CD4-positive, alpha-beta T cell treated with Interleukin-15 for 1 hour (primary cell): ENCODE measurements around the gene ABLIM3.
A peak's percentile ranks its signal among the peaks of the same experiment; 100 is the strongest.

Source experiments
- DNase-seq: peaks from one replicate; pipeline ENCODE4 v3.0.0-alpha.2; 2020

The ABLIM3 gene

GRCh38 chr5:149133795-149134777, 7.2 kb upstream of the ABLIM3 start:
- peak; percentile 19 for DNase-seq

- no peak for DNase-seq
Measured at GRCh38 chr5:149134778-149135500, 6.4 kb upstream of the ABLIM3 start.

- no peak for DNase-seq
Measured at GRCh38 chr5:149135536-149136201, 5.6 kb upstream of the ABLIM3 start.

GRCh38 chr5:149138182-149138923, 2.9 kb upstream of the ABLIM3 start:
- no peak for DNase-seq

GRCh38 chr5:149140197-149141002, 893 bp upstream of the ABLIM3 start:
- no peak for DNase-seq

GRCh38 chr5:149141957-149142851, 911 bp downstream of the ABLIM3 start:
- no peak for DNase-seq

GRCh38 chr5:149143470-149143869, 2.2 kb downstream of the ABLIM3 start:
- no peak for DNase-seq

GRCh38 chr5:149144637-149145036, 3.3 kb downstream of the ABLIM3 start:
- no peak for DNase-seq

- no peak for DNase-seq
Measured at GRCh38 chr5:149145138-149145537, 3.8 kb downstream of the ABLIM3 start.

GRCh38 chr5:149147676-149148075, 6.4 kb downstream of the ABLIM3 start:
- DNase-seq = no peak

- no peak for DNase-seq
Measured at GRCh38 chr5:149149942-149150341, 8.6 kb downstream of the ABLIM3 start.

- no peak for DNase-seq
Measured at GRCh38 chr5:149150457-149150856, 9.2 kb downstream of the ABLIM3 start.

- no peak for DNase-seq
Measured at GRCh38 chr5:149151717-149152116, 10.4 kb downstream of the ABLIM3 start.

GRCh38 chr5:149152317-149152746, 11.0 kb downstream of the ABLIM3 start:
- no peak for DNase-seq

- DNase-seq = no peak
Measured at GRCh38 chr5:149153193-149153750, 12.0 kb downstream of the ABLIM3 start.

- no peak for DNase-seq
Measured at GRCh38 chr5:149153751-149154610, 12.7 kb downstream of the ABLIM3 start.

- no peak for DNase-seq
Measured at GRCh38 chr5:149154650-149155049, 13.4 kb downstream of the ABLIM3 start.

GRCh38 chr5:149156435-149157083, 15.3 kb downstream of the ABLIM3 start:
- no peak for DNase-seq

GRCh38 chr5:149157330-149157729, 16.0 kb downstream of the ABLIM3 start:
- DNase-seq = no peak
